Peyer's patch (tissue), 4 donors: Measurements from ENCODE around the gene BAHCC1.

Experiments
- CTCF ChIP-seq, 6 experiments: fragments of 450-650 bp in 4 of 6; fragments of 200-600 bp in 2 of 6; sonication (generic) in 1 of 6; IDR thresholded peaks; one replicate each; pipeline ENCODE4 v1.5.1; 2017 to 2019; ENCODE audit warnings: antibody characterized with exemption in 6 of 6, mild to moderate bottlenecking in 3 of 6, moderate library complexity in 1 of 6
- POLR2A ChIP-seq, 2 donors: fragments of 450-650 bp; IDR thresholded peaks; one replicate each; pipeline ENCODE4 v1.5.1; 2017; ENCODE audit warnings: antibody characterized with exemption in 2 of 2, mild to moderate bottlenecking in 2 of 2, moderate library complexity in 2 of 2

DNA sequence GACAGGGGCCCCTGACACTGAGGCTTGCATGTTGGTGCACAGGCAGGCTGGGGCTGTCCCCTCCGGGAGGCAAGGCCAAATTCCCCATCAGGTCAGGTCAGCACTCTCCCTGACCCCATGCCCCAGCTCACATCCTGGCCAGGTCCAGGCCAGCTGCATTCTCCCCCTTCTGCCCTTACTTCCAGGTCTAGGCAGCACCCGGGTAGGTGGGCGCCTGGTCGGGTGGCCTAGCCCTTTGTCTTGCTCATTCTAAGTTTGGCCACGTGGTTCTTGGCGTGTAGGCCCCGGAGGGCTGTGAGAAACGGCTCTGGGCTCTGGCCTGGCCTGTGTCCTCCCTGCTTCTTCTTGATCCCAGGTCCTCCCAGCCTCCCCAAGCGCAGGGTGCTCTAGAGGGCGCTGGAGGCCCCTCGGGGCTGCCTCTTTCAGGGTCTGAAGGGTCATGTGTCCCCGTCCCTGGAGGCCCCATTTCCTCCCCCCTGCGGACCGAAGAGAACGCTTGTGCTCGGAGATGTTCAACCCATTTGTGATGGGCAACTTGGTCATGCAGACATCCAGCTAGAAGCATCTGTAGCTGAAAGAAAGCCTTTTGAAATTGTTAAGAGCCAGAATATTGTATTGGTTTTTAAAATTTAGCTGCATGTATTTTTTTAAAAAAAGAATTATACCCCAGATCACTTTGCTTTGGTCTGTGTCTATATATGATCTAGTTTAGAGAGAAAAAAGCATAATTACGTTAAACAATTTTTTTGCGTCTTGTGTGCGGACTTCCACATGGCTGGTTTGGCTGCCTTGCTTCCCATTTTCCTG lies 6.7 kb downstream of the BAHCC1 start:
- TF ChIP-seq CTCF (IDR thresholded peaks at IDR 0.05) (peak in 1 of 6 experiments; percentile 32), POLR2A (IDR thresholded peaks at IDR 0.05) (no peak)
